Measurements from ENCODE around the gene RAET1G.
"Not testable (repeated sequence)": the region's sequence is repeated elsewhere in the genome, so short reads cannot be mapped to it uniquely, and the experiment has no call there.

The RAET1G gene

GRCh38 chr6:149922642-149923326, at the start of gene RAET1G:
TSS of gene RAET1G (minus strand) at chr6:149923121. CDS start at chr6:149923010, 111 bp downstream.
- Histone ChIP-seq H3K4me3 (replicated peaks; ENCODE audit: low read depth, low read length) (no peak within 1 kb of the TSS), H3K27me3 (replicated peaks; ENCODE audit: control insufficient read depth, insufficient read depth, low read length) (peaks cover 3% of the 10 kb centered on the region), H3K36me3 (ENCODE audit: control insufficient read depth, insufficient read depth, low read length) (no peaks in the 10 kb centered on the region)
- no peak for TF ChIP-seq CTCF (IDR thresholded peaks at IDR 0.05; ENCODE audit: insufficient read depth, low read length, poor library complexity, severe bottlenecking)
- peak; percentile 41 for DNase-seq (ENCODE audit: extremely low read depth, insufficient read length)

GRCh38 chr6:149969635-149970034, 46.7 kb upstream of the RAET1G start:
- no peak for TF ChIP-seq CTCF (IDR thresholded peaks at IDR 0.05; ENCODE audit: insufficient read depth, low read length, poor library complexity, severe bottlenecking)
- no peaks in the 10 kb centered on the region for H3K36me3 ChIP-seq (ENCODE audit: control insufficient read depth, insufficient read depth, low read length)
- H3K27me3 ChIP-seq (replicated peaks; ENCODE audit: control insufficient read depth, insufficient read depth, low read length): peaks cover 4% of the 10 kb centered on the region
- H3K4me3 ChIP-seq (replicated peaks; ENCODE audit: low read depth, low read length): no peak overlapping the region
- no peak for DNase-seq (ENCODE audit: extremely low read depth, insufficient read length)

- H3K27me3 ChIP-seq (replicated peaks; ENCODE audit: control insufficient read depth, insufficient read depth, low read length); H3K36me3 ChIP-seq (ENCODE audit: control insufficient read depth, insufficient read depth, low read length); DNase-seq (ENCODE audit: extremely low read depth, insufficient read length); H3K4me3 ChIP-seq (replicated peaks; ENCODE audit: low read depth, low read length): not testable (repeated sequence)
Measured at GRCh38 chr6:149968909-149969308, 46.0 kb upstream of the RAET1G start.

GRCh38 chr6:149967999-149968398, 45.1 kb upstream of the RAET1G start:
- not testable (repeated sequence) for DNase-seq (ENCODE audit: extremely low read depth, insufficient read length); H3K36me3 ChIP-seq (ENCODE audit: control insufficient read depth, insufficient read depth, low read length); H3K27me3 ChIP-seq (replicated peaks; ENCODE audit: control insufficient read depth, insufficient read depth, low read length); H3K4me3 ChIP-seq (replicated peaks; ENCODE audit: low read depth, low read length)

GRCh38 chr6:149967591-149967990, 44.7 kb upstream of the RAET1G start:
- H3K36me3 ChIP-seq (ENCODE audit: control insufficient read depth, insufficient read depth, low read length): no peaks in the 10 kb centered on the region
- peaks cover 7% of the 10 kb centered on the region for H3K27me3 ChIP-seq (replicated peaks; ENCODE audit: control insufficient read depth, insufficient read depth, low read length)
- TF ChIP-seq CTCF (IDR thresholded peaks at IDR 0.05; ENCODE audit: insufficient read depth, low read length, poor library complexity, severe bottlenecking): no peak
- DNase-seq (ENCODE audit: extremely low read depth, insufficient read length): no peak
- H3K4me3 ChIP-seq (replicated peaks; ENCODE audit: low read depth, low read length): no peak overlapping the region

- DNase-seq (ENCODE audit: extremely low read depth, insufficient read length); H3K4me3 ChIP-seq (replicated peaks; ENCODE audit: low read depth, low read length); H3K27me3 ChIP-seq (replicated peaks; ENCODE audit: control insufficient read depth, insufficient read depth, low read length); H3K36me3 ChIP-seq (ENCODE audit: control insufficient read depth, insufficient read depth, low read length): not testable (repeated sequence)
Measured at GRCh38 chr6:149966319-149966718, 43.4 kb upstream of the RAET1G start.

- TF ChIP-seq CTCF (IDR thresholded peaks at IDR 0.05; ENCODE audit: insufficient read depth, low read length, poor library complexity, severe bottlenecking): no peak
- no peaks in the 10 kb centered on the region for H3K36me3 ChIP-seq (ENCODE audit: control insufficient read depth, insufficient read depth, low read length)
- H3K4me3 ChIP-seq (replicated peaks; ENCODE audit: low read depth, low read length): no peak overlapping the region
- no peak for DNase-seq (ENCODE audit: extremely low read depth, insufficient read length)
- peaks cover 7% of the 10 kb centered on the region for H3K27me3 ChIP-seq (replicated peaks; ENCODE audit: control insufficient read depth, insufficient read depth, low read length)
Measured at GRCh38 chr6:149965194-149966020, 42.5 kb upstream of the RAET1G start.

Measured in GM06990 (cell line).